SK-N-MC (cell line): ENCODE measurements around the gene CCND1.

Experiments used
- EZH2 ChIP-seq: fragments of 200-600 bp; sonication (generic); IDR thresholded peaks from one replicate; pipeline ENCODE4 v1.6.1; 2017; ENCODE audit warnings: antibody characterized with exemption
- FOXP2 ChIP-seq: optimal IDR thresholded peaks from 2 replicates; pipeline ENCODE3; 2011; ENCODE audit warnings: mild to moderate bottlenecking, moderate library complexity; ENCODE audit not compliant: insufficient read depth; ENCODE audit errors: extremely low read length, control extremely low read depth
- POLR2AphosphoS5 ChIP-seq: IDR thresholded peaks from 2 replicates; pipeline ENCODE4 v1.6.1; 2012; ENCODE audit warnings: mild to moderate bottlenecking, low read depth, low read length, borderline replicate concordance

GRCh38 chr11:69630424-69630823, 10.5 kb upstream of the CCND1 start:
- TF ChIP-seq POLR2AphosphoS5 = no peak
- TF ChIP-seq EZH2 = no peak
- TF ChIP-seq FOXP2 = no peak
